Measurements from ENCODE around the gene DHX29.

DHX29 gene

DNA sequence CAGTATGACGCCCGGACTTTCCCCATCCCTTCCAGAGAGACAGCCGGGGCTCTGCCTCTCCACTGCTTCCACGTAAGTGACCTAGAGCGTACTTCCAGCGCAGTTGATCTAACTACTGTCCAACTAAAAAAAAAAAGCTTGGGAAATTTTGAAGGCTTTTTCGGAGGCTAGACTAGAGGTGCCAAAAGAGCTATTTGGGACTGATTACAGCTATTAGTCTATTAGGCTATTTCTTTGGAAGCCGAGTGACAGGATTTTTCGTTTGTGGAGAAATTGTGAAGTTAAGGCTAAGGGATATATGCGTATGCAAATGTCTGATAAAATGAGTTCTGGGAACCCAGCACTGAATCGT lies 75.6 kb downstream of the DHX29 start:
- Histone ChIP-seq H3K27ac (replicated peaks; ENCODE audit: low read length) (no peak overlapping the region), H2AFZ (ENCODE audit: low read length) (peak overlapping the region; percentile 99), H3K4me3 (ENCODE audit: low read length in 2 of 2) (peak overlapping the region in 1 of 2 donors; percentile 80), H4K91ac (ENCODE audit: low read depth, low read length, poor library complexity) (no peak overlapping the region), H3K9ac (ENCODE audit: low read depth, low read length, poor library complexity) (no peak overlapping the region), H3K27me3 (ENCODE audit: control insufficient read depth in 3 of 3, insufficient read depth in 3 of 3, low read depth in 1 of 3, low read length in 3 of 3) (peaks cover 42 to 84% (median 77%) of the 10 kb centered on the region in 3 experiments), H4K8ac (ENCODE audit: low read depth, low read length) (no peak overlapping the region), H3K79me1 (ENCODE audit: low read depth, low read length) (no peaks in the 10 kb centered on the region), H3K4me2 (ENCODE audit: insufficient read depth, low read length, poor library complexity, severe bottlenecking) (peak overlapping the region; percentile 97), H3K14ac (ENCODE audit: low read length) (no peak overlapping the region), H2BK120ac (ENCODE audit: low read depth, low read length) (no peak overlapping the region), H2BK15ac (ENCODE audit: low read length) (no peak overlapping the region), H3K18ac (ENCODE audit: low read length) (no peak overlapping the region), H3K4me1 (ENCODE audit: control insufficient read depth in 2 of 2, insufficient read depth in 1 of 2, low read depth in 1 of 2, low read length in 2 of 2) (peaks cover 11 to 16% of the 10 kb centered on the region in 2 donors), H2BK12ac (ENCODE audit: low read length) (no peak overlapping the region), H2AK5ac (ENCODE audit: low read depth, low read length) (no peak overlapping the region), H3K23ac (ENCODE audit: low read depth, low read length, poor library complexity) (no peak overlapping the region), H3K9me3 (replicated peaks in 1 of 2; ENCODE audit: control insufficient read depth in 2 of 2, insufficient read depth in 1 of 2, low read depth in 1 of 2, low read length in 2 of 2) (no peaks in the 10 kb centered on the region), H3K4ac (ENCODE audit: low read length) (no peak overlapping the region), H3K36me3 (replicated peaks in 1 of 2; ENCODE audit: control insufficient read depth in 2 of 2, insufficient read depth in 2 of 2, low read length in 2 of 2) (no peaks in the 10 kb centered on the region), H2BK5ac (ENCODE audit: low read length) (no peak overlapping the region)
- DNase-seq (ENCODE audit: low spot score): no peak
- no CpG with 5 or more reads among the region's 11 CpGs for WGBS, 2 donors (ENCODE audit: extremely low coverage in 2 of 2, insufficient read length in 2 of 2, insufficient replicate concordance in 1 of 2)

DNA sequence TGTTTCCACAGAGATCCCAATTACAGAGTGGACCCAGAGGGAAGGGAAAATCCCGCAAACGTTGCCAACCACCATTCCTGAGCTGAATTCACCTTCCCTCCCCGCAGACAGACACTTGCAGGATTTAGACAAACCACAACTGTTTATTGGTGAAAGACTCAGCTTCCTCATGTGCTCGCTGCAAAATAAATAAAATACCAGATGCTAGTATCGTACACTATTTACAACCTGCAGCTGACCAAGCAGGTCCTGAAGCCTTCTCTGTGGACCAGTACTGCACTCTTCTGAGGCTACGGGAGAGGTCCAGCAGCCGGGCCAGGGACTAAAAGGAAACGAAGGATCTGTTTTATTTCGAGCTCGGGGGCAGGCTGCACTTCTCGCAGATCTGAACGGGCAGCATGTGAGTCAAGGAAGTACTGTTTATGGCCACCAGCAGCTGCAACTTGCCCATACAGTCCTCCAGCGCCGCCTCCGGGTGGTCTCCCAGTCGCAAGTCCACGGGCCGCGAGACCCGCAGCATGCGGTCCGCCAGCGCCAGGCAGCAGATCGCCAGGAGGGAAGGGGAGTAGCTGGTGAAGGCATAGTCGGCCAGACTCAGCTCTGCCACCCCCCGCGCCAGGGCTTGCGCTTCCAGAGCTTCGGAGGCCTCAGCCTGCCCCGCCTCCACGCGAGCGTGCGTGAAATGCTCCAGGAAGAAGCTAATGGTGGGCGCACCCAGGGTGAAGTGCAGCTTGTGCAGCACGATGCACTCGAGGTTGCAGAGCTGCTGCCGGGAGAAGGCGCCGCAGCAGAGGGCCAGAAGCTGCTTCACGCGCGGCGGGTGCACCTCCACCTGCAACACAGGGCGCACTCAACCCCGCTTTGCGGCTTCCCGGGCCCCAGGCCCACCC lies 76.2 kb downstream of the DHX29 start:
- Histone ChIP-seq H3K4me1 (ENCODE audit: control insufficient read depth in 2 of 2, insufficient read depth in 1 of 2, low read depth in 1 of 2, low read length in 2 of 2) (peaks cover 11 to 16% of the 10 kb centered on the region in 2 donors), H2BK5ac (ENCODE audit: low read length) (no peak overlapping the region), H3K14ac (ENCODE audit: low read length) (peak overlapping the region; percentile 85), H3K4ac (ENCODE audit: low read length) (no peak overlapping the region), H3K79me1 (ENCODE audit: low read depth, low read length) (no peaks in the 10 kb centered on the region), H3K27ac (replicated peaks; ENCODE audit: low read length) (no peak overlapping the region), H4K8ac (ENCODE audit: low read depth, low read length) (no peak overlapping the region), H3K23ac (ENCODE audit: low read depth, low read length, poor library complexity) (peak overlapping the region; percentile 67), H3K36me3 (replicated peaks in 1 of 2; ENCODE audit: control insufficient read depth in 2 of 2, insufficient read depth in 2 of 2, low read length in 2 of 2) (no peaks in the 10 kb centered on the region), H2BK15ac (ENCODE audit: low read length) (peak overlapping the region; percentile 42), H2AK5ac (ENCODE audit: low read depth, low read length) (no peak overlapping the region), H3K9ac (ENCODE audit: low read depth, low read length, poor library complexity) (no peak overlapping the region), H3K9me3 (replicated peaks in 1 of 2; ENCODE audit: control insufficient read depth in 2 of 2, insufficient read depth in 1 of 2, low read depth in 1 of 2, low read length in 2 of 2) (no peaks in the 10 kb centered on the region), H3K4me3 (ENCODE audit: low read length in 2 of 2) (peak overlapping the region in 1 of 2 donors; percentile 22), H3K27me3 (ENCODE audit: control insufficient read depth in 3 of 3, insufficient read depth in 3 of 3, low read depth in 1 of 3, low read length in 3 of 3) (peaks cover 43 to 86% (median 84%) of the 10 kb centered on the region in 3 experiments), H2BK120ac (ENCODE audit: low read depth, low read length) (no peak overlapping the region), H3K4me2 (ENCODE audit: insufficient read depth, low read length, poor library complexity, severe bottlenecking) (peak overlapping the region; percentile 21), H2AFZ (ENCODE audit: low read length) (peak overlapping the region; percentile 99), H4K91ac (ENCODE audit: low read depth, low read length, poor library complexity) (no peak overlapping the region), H3K18ac (ENCODE audit: low read length) (peak overlapping the region; percentile 2), H2BK12ac (ENCODE audit: low read length) (peak overlapping the region; percentile 42)
- peak; percentile 38 for DNase-seq (ENCODE audit: low spot score)
- no CpG with 5 or more reads among the region's 48 CpGs for WGBS, 2 donors (ENCODE audit: extremely low coverage in 2 of 2, insufficient read length in 2 of 2, insufficient replicate concordance in 1 of 2)

DNA sequence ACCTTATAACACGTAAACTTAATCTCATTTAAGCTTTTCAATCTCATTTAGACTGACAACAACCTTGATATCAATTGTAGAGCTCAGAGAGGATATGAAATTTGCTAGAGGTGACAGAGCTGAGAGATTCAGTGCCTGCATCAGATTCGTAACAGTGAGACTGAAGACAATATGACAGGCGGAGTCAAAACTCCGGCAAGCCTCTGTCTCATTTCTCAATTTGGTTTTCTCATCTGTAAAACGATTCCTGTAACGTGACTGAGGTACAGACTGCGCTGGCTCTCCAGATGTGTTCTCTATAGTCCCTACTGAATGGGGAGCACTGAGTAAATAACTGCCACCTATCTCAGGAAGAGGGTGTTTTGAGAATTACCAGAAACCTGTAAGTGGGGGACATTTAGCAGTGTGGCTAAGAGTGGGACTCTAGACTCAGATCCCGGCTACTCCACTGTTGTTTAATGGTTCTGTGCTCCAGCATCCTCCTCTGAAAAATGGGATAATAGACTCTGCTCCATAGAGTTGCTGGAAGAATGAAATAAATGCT lies 77.3 kb downstream of the DHX29 start:
- no CpG with 5 or more reads among the region's 8 CpGs for WGBS, 2 donors (ENCODE audit: extremely low coverage in 2 of 2, insufficient read length in 2 of 2, insufficient replicate concordance in 1 of 2)
- no peak overlapping the region for H3K23ac ChIP-seq (ENCODE audit: low read depth, low read length, poor library complexity)
- no peak overlapping the region for H3K4me3 ChIP-seq (ENCODE audit: low read length in 2 of 2)
- H3K4ac ChIP-seq (ENCODE audit: low read length): no peak overlapping the region
- peaks cover 11 to 16% of the 10 kb centered on the region in 2 donors for H3K4me1 ChIP-seq (ENCODE audit: control insufficient read depth in 2 of 2, insufficient read depth in 1 of 2, low read depth in 1 of 2, low read length in 2 of 2)
- DNase-seq (ENCODE audit: low spot score): no peak
- no peak overlapping the region for H2BK12ac ChIP-seq (ENCODE audit: low read length)
- no peak overlapping the region for H3K9ac ChIP-seq (ENCODE audit: low read depth, low read length, poor library complexity)
- H3K18ac ChIP-seq (ENCODE audit: low read length): no peak overlapping the region
- H3K4me2 ChIP-seq (ENCODE audit: insufficient read depth, low read length, poor library complexity, severe bottlenecking): no peak overlapping the region
- H2AFZ ChIP-seq (ENCODE audit: low read length): no peak overlapping the region
- no peak overlapping the region for H2BK5ac ChIP-seq (ENCODE audit: low read length)
- no peak overlapping the region for H3K27ac ChIP-seq (replicated peaks; ENCODE audit: low read length)
- no peak overlapping the region for H3K14ac ChIP-seq (ENCODE audit: low read length)
- no peak overlapping the region for H4K91ac ChIP-seq (ENCODE audit: low read depth, low read length, poor library complexity)
- H4K8ac ChIP-seq (ENCODE audit: low read depth, low read length): no peak overlapping the region
- H2AK5ac ChIP-seq (ENCODE audit: low read depth, low read length): no peak overlapping the region
- no peaks in the 10 kb centered on the region for H3K36me3 ChIP-seq (replicated peaks in 1 of 2; ENCODE audit: control insufficient read depth in 2 of 2, insufficient read depth in 2 of 2, low read length in 2 of 2)
- H3K79me1 ChIP-seq (ENCODE audit: low read depth, low read length): no peaks in the 10 kb centered on the region
- no peak overlapping the region for H2BK15ac ChIP-seq (ENCODE audit: low read length)
- no peak overlapping the region for H2BK120ac ChIP-seq (ENCODE audit: low read depth, low read length)
- peaks cover 48 to 94% (median 92%) of the 10 kb centered on the region in 3 experiments for H3K27me3 ChIP-seq (ENCODE audit: control insufficient read depth in 3 of 3, insufficient read depth in 3 of 3, low read depth in 1 of 3, low read length in 3 of 3)
- H3K9me3 ChIP-seq (replicated peaks in 1 of 2; ENCODE audit: control insufficient read depth in 2 of 2, insufficient read depth in 1 of 2, low read depth in 1 of 2, low read length in 2 of 2): no peaks in the 10 kb centered on the region
